ENCODE measurements around the gene KCNK5.

DNA sequence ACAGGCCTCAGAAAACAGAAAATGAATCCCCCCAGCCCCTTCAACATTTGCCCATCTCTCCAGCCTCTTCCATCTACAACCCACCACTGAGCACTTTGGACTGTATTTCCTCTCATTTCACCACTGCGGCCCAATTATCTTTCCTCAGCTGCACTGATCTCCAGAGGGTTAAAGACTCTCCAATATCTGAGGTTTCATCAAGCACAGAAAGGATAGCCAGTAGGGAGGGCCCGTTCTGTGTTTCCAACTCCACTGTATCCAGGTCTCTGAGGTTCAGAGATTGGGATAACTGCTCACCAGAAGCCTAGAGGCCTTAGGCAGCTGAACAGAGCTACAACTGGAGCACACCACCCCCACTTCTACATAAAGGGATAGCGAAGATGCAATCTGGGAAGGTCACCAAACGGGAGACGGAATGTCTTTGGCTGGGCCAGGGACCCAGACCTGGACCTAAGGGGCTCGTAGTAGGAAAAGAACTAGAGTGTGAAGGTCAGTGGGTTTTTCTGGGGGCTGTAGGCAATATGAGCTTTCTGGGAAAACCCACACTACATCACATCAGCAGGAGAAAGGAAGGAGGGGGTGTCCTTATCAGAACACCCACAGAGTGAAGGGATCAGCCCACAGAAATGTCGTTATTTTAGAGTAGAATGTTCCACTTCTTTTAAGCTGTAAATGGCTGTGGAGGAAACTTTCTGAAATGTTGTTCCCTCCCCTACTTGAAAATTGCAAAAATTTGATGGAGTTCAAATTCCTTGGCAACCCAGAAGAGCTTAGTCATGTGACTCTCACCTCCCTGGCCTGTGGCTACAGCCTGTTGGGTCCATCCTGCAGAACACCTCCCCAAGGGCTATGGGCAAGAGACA, 7.3 kb downstream of the KCNK5 start:
- TF ChIP-seq ZNF79 (CRISPR knock-in tag; IDR thresholded peaks at IDR 0.05; ENCODE audit: low read depth) (no peak), ARID3B (CRISPR knock-in tag; IDR thresholded peaks at IDR 0.05; ENCODE audit: borderline replicate concordance) (no peak), GABPB2 (CRISPR knock-in tag; conservative IDR thresholded peaks at IDR 0.05) (no peak)
- TF ChIP-seq, protein P1, sequence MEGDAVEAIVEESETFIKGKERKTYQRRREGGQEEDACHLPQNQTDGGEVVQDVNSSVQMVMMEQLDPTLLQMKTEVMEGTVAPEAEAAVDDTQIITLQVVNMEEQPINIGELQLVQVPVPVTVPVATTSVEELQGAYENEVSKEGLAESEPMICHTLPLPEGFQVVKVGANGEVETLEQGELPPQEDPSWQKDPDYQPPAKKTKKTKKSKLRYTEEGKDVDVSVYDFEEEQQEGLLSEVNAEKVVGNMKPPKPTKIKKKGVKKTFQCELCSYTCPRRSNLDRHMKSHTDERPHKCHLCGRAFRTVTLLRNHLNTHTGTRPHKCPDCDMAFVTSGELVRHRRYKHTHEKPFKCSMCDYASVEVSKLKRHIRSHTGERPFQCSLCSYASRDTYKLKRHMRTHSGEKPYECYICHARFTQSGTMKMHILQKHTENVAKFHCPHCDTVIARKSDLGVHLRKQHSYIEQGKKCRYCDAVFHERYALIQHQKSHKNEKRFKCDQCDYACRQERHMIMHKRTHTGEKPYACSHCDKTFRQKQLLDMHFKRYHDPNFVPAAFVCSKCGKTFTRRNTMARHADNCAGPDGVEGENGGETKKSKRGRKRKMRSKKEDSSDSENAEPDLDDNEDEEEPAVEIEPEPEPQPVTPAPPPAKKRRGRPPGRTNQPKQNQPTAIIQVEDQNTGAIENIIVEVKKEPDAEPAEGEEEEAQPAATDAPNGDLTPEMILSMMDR (IDR thresholded peaks at IDR 0.05 in 2 of 3, conservative IDR thresholded peaks at IDR 0.05 in 1 of 3; ENCODE audit: insufficient read depth in 2 of 3, low read depth in 1 of 3, low read length in 3 of 3): no peak
